ENCODE data around the gene PTPRM. TPM values are rescaled to one million over a fixed set of nuclear protein-coding genes. Genes with fewer than 3 reads are reported as not detected.

PTPRM gene
- total RNA-seq, 4 donors from 2014 or later, result 206 to 337 (median 255) TPM

GRCh38 chr18:8212896-8213780 is 646.0 kb downstream of the PTPRM start:
- no peak for TF ChIP-seq CTCF (IDR thresholded peaks at IDR 0.05; ENCODE audit: low read depth)

- TF ChIP-seq CTCF (IDR thresholded peaks at IDR 0.05; ENCODE audit: low read depth), result no peak
Measured at GRCh38 chr18:8215741-8216140, 648.6 kb downstream of the PTPRM start.

- TF ChIP-seq CTCF (IDR thresholded peaks at IDR 0.05; ENCODE audit: low read depth), result no peak
Measured at GRCh38 chr18:8217051-8217564, 650.0 kb downstream of the PTPRM start.

- TF ChIP-seq CTCF (IDR thresholded peaks at IDR 0.05; ENCODE audit: low read depth), result no peak
Measured at GRCh38 chr18:8218197-8218596, 651.1 kb downstream of the PTPRM start.

- no peak for TF ChIP-seq CTCF (IDR thresholded peaks at IDR 0.05; ENCODE audit: low read depth)
Measured at GRCh38 chr18:8221452-8221851, 654.3 kb downstream of the PTPRM start.

- no peak for TF ChIP-seq CTCF (IDR thresholded peaks at IDR 0.05; ENCODE audit: low read depth)
Measured at GRCh38 chr18:8224576-8224975, 657.5 kb downstream of the PTPRM start.

- no peak for TF ChIP-seq CTCF (IDR thresholded peaks at IDR 0.05; ENCODE audit: low read depth)
Measured at GRCh38 chr18:8229040-8229439, 661.9 kb downstream of the PTPRM start.

Measured in subcutaneous adipose tissue (tissue), 4 donors.